PFSK-1 (cell line): ENCODE data around the gene DEGS2.

Experiments
- POLR2AphosphoS5 ChIP-seq: IDR thresholded peaks from 2 replicates; pipeline ENCODE4 v1.6.1; 2012; ENCODE audit warnings: low read depth, mild to moderate bottlenecking, control low read depth, low read length, moderate library complexity
- REST ChIP-seq, 2 experiments: IDR thresholded peaks; 2 replicates each; pipeline versions ENCODE4 v1.6.1 to v1.8.0; 2011 to 2012; ENCODE audit warnings: low read depth in 2 of 2, low read length in 2 of 2, control low read depth in 1 of 2, inconsistent platforms in 1 of 2, mild to moderate bottlenecking in 1 of 2, moderate library complexity in 1 of 2; ENCODE audit not compliant: insufficient read depth in 1 of 2
- SIN3A ChIP-seq: IDR thresholded peaks from 2 replicates; pipeline ENCODE4 v1.6.1; 2012; ENCODE audit warnings: mild to moderate bottlenecking, low read length, moderate library complexity, borderline replicate concordance; ENCODE audit not compliant: insufficient read depth
- TAF1 ChIP-seq: IDR thresholded peaks from 2 replicates; pipeline ENCODE4 v1.6.1; 2012; ENCODE audit warnings: low read length, control low read depth, borderline replicate concordance; ENCODE audit not compliant: insufficient read depth

- no peak for TF ChIP-seq SIN3A
- no peak for TF ChIP-seq REST (IDR thresholded peaks at IDR 0.05; ENCODE audit: insufficient read depth in 1 of 2, low read depth in 2 of 2, low read length in 2 of 2)
- TF ChIP-seq POLR2AphosphoS5, result no peak
- TF ChIP-seq TAF1, result no peak
These were observed 42.3 kb upstream of the DEGS2 start for GRCh38 chr14:100201701-100202100.
